Islet precursor cell (in vitro differentiated cells): ENCODE data around the gene RCC1.
"Not testable (repeated sequence)": the region's sequence is repeated elsewhere in the genome, so short reads cannot be mapped to it uniquely, and the experiment has no call there.

ENCODE experiments used
- DNase-seq: peaks from one replicate; pipeline ENCODE4 v3.0.0-alpha.2; 2018

RCC1 gene, protein sequence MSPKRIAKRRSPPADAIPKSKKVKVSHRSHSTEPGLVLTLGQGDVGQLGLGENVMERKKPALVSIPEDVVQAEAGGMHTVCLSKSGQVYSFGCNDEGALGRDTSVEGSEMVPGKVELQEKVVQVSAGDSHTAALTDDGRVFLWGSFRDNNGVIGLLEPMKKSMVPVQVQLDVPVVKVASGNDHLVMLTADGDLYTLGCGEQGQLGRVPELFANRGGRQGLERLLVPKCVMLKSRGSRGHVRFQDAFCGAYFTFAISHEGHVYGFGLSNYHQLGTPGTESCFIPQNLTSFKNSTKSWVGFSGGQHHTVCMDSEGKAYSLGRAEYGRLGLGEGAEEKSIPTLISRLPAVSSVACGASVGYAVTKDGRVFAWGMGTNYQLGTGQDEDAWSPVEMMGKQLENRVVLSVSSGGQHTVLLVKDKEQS

DNA sequence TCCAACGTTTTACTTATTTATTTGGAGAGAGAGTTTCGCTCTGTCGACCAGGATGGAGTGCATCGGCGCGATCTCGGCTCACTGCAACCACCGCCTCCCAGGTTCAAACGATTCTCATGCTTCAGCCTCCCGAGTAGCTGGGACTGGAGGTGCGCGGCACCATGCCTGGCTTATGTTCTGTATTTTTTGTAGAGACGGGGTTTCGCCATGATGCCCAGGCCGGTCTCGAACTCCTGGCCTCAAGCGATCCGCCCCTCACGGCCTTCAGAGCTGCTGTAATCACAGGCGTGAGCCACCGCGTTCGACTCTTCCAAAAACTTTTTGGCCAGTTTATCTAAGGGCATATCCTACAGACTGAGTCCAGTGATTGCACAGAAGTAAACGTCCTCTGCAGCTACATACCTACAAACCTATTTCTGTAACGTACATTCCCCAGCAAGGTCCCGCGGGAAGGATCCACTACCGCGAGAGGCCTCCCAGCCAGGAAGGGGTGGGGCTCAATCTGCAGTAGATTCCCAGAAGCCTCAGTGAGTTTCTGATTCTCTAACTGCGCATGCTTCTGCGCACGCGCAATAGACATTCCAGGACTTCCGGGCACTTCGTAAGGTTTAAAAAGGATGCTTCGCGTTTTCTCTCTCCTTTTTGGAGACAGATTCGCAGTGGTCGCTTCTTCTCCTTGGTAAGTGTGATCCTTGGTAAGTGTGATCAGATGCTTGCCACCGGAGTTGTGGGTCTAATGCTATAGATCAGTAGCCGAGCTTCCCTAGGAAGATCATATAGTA is at the start of gene RCC1:
RCC1 (plus strand) TSS at position 638 of the 782 bp plus-strand sequence. CDS start 23,824 bp downstream, outside the sequence.
- peak; percentile 99 for DNase-seq

DNA sequence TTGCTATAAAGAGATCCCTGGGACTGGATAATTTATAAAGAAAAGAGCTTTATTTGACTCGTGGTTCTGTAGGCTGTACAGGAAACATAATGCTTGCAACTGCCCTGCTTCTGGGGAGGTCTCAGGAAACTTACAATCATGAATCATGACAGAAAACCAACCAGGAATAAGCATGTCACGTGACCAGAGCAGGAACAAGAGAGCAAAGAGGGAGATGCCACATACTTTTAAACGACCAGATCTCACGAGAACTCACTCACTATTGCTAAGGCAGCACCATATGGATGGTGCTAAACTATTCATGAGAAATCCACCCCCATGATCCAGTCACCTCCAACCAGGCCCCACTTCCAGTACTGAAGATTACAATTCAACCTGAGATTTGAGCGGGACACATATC is 49.8 kb upstream of the RCC1 start:
- no peak for DNase-seq

DNA sequence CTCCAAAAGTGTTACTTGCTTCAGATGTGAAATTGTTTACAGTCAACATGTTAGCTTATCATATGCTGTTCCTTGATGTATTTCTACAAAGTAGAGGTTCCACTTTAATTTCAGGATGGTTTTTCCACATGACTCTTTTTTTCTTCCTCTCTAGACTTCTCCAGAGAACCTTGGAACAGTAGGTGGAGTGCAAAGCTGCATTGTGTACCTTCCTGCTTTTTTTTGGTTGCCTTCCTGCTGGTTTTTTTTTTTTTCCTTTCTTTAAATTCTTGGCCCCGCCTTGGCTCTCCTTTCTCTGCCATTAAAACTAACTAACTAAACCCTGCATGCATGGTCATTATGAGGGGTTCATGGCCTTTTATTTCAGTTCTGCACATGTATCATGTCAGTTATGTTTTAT is 48.2 kb upstream of the RCC1 start:
- DNase-seq, result no peak

DNA sequence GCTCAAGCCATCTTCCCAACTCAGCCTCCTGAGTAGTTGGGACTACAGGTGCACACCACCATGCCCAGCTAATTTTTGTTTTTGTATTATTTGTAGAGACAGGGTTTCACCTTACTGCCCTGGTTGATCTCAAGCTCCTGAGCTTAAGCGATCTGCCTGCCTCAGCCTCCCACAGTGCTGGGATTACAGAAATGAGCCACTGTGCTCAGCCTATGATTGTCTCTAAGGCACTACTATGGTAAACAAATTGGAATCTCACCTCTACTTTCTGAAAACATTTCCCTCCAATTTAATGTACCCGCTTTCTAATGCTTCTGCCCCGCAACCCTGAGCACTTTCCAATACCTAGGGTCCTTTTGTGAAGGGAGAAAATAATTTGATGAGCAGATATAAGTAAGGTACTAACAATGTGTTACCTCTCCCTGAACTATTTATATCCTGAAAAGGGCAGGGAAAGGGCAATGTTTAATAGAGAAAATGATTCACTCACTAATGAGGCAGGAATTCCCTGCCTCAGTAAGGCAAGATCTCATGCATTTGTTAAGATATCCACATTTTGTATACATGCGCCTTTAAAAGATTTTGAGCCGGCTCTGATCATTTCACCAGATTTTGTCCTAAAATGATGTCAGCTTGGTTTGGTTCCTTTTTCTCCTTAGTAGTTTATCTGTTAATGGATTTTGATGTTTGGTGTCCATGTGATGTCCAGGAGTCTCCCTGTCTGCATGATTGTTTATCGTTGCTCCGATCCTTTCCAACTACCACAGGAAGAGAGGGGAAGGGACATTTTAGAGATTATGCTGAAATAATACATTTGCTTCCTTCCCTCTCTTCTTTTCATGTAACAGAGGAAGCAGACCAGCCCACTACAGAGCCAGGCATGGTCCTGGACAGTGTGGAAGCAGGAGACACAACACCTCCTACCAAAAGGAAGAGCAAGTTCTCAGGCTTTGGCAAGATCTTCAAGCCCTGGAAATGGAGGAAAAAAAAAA is 47.3 kb upstream of the RCC1 start:
- DNase-seq, result no peak

DNA sequence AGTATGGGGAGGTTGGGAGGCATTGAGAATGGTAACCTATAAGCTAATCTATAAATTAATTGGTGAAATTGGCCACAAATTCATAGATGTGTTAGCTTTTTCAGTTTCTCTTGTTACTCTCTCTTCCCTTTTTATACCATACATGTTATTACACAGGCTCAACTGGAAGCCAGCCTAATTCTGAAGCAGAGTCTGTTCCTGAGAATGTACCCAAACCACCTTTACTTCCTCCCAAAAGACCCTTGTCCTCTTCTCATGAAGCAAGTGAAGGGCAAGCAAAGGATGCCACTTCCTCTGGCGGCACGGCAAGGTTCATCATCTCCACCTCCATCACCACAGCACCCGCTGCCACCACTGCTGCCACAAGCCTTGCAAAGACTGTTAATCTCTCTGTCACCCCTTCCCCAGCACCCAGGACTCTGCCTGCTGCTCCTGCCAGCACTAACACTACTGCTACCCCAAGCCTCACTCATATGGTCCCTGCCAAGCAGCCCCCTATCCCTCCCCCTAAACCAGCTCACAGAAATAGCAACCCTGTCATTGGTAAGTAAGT is 39.5 kb upstream of the RCC1 start:
- DNase-seq, result no peak

DNA sequence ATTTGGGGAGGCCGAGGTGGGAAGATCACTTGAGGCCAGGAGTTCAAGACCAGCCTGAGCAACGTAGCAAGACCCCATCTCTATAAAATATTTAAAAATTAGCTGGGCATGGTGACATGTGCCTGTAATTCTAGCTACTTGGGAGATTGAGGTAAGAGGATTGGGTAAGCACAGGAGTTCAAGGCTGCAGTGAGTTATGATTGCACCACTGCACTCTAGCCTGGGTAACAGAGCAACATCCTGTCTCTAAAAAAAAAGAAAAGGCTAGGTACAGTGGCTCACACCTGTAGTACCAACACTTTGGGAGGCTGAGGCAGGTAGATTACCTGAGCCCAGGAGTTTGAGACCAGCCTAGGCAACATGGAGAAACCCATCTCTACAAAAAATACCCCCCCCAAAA is 35.7 kb upstream of the RCC1 start:
- DNase-seq, result no peak

DNA sequence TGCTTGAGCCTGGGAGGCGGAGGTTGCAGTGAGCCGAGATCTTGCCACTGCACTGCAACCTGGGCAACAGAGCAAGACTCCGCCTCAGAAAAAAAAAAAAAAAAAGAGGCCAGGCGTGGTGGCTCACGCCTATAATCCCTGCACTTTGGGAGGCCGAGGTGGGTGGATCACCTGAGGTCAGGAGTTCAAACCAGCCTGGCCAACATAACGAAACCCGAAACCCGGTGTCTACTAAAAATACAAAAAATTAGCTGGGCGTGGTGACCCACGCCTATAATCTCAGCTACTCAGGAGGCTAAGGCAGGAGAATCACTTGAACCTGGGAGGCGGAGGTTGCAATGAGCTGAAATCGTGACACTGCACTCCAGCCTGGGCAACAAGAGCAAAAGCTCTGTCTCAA is 26.3 kb upstream of the RCC1 start:
- not testable (repeated sequence) for DNase-seq

DNA sequence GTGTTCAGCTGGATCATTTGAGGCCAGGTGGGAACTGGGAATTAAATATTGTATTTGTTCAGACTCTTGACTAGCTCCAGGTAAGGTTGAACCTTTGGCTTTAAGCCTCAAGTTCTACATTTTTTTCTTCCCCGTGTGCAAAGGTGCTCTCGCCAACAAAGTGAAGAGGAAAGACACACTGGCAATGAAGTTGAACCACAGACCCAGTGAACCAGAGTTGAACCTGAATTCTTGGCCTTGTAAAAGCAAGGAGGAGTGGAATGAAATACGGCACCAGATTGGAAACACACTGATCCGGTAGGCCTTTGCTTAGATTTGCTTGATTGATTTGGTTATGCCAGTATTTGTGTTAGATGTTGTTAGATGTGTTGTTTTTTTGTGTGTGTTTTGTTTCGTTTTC is 25.5 kb upstream of the RCC1 start:
- no peak for DNase-seq

DNA sequence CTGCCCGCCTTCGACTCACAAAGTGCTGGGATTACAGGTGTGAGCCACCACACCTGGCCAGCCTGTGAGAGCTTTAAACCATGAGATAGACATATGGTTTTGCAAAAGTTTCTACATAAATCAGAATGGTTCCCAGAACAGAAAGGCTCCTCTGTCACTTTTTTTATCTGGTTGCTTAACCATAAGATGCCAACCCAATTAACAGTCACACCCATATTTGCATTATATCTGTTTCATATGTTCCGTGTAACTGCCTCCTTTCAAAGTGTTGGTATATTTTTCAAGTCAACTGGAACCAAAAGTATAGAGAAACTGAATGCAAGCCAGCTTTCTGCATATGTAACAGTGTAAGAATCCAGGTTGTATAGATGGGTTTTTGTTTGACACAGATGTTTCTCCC is 23.7 kb upstream of the RCC1 start:
- no peak for DNase-seq

DNA sequence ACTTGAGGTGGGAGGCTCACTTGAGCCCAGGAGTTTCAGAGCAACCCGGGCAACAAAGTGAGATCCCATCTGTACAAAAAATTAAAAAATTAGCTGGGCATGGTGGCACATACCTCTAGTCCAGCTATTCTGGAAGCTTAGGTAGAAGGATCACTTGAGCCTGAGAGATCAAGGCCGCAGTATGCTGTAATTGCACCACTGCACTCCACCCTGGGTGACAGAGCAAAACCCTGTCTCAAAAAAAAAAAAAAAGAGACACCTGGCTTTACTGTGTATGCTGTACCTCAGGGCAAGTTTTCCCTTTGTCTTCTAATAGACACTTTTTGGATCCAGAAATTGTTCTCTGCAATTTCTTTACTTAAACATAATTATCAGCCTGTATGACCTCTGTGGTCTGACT is 23.1 kb upstream of the RCC1 start:
- DNase-seq, result no peak

DNA sequence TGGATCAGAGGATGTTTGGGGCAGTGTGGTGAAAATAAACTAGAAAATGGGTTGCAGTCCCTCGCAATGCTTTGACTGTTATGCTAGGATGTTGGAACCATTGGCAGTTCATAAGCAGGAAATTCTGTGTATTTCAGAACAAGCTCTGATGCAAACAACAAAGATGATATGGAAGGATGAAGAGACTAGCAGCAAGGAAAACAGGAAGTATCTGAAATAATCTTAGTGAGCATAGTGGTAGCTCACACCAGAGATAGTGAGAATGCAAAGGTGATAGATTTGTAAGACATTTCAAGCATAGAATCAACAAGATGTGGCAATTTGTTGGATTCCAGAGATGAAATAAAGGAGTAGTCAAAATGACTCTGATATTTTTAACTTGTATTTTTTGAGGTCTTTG is 11.1 kb upstream of the RCC1 start:
- no peak for DNase-seq

DNA sequence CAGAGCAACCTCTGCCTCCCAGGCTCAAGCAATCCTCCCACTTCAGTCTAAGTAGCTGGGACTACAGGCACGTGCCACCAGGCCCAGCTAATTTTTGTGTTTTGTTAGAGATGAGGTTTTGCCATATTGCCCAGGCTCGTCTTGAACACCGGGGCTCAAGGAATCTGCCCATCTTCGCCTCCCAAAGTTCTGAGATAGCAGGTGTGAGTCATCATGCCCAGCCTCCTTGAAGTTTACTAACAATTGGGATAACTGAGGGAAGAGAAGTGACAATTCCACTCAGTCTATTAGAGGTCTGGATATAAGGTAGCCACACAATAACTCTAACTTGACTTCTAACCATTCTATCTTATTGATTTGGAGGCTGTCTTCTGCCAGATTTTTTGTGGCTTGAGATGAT is 6.3 kb upstream of the RCC1 start:
- DNase-seq, result no peak

DNA sequence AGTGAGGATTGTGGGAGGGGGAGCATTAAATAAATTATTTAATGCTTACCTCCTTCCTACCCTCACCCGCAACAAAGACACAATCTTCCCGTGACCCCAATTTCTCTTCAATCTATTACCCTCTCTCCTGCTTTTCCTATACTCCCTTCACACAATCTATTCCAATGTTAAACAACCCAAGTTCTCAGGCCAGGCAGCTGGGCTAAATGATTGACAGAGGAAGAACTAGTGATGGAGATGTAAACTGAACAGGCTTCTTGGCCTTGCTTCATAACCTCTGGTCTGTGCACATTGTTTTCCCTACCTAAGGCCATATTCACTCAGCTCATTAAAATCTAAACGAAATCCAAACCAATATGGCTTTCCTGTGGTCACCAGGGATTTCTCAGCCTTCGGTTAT is 3.9 kb upstream of the RCC1 start:
- DNase-seq, result no peak

DNA sequence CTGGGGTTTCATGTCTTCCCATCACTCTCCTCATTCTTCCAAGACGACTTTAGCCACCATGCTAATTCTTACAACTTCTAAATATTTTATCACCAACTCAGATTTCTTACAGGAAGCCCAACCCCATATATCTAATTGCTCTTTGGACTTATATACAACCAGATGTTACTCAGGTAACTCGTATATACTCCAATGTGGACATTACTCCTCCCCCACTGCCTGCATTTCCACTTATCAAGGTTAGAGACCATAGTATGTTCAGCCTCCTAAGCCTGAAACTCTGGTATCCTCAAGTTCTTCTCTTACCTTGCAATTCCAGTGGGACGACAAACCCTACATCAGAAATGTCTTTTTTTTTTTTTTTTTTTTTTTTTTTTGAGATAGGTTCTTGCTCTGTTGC is 2.7 kb upstream of the RCC1 start:
- no peak for DNase-seq

DNA sequence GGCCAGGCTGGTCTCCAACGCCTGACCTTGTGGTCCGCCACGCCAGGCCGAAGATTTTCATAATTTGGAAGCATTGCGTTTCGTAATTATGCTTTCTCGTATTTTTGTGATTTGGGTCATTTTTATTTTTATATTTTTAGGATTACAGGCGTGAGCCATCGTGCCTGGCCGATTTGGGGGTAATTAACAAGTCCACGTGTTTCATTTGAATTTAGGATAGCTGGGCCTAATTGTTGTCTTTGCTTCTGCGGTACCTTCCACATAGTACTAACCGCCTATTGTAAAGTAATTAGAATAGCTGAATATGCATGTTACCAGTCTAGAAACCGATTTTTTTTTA is 1.0 kb downstream of the RCC1 start:
- DNase-seq, result no peak

DNA sequence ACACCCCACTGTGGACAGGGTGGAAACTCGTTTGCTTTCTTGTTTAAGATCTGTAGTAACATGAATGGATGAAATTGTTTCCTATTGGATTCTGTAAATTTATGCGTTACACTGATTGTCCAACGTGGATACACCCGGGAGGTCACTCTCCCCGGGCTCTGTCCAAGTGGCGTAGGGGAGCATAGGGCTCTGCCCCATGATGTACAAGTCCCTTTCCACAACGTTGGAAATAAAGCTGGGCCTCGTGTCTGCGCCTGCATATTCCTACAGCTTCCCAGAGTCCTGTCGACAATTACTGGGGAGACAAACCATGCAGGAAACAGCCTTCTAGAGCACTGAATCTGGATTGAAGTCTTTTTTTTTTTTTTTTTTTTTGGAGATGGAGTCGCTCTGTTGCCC is 1.4 kb downstream of the RCC1 start:
- no peak for DNase-seq

DNA sequence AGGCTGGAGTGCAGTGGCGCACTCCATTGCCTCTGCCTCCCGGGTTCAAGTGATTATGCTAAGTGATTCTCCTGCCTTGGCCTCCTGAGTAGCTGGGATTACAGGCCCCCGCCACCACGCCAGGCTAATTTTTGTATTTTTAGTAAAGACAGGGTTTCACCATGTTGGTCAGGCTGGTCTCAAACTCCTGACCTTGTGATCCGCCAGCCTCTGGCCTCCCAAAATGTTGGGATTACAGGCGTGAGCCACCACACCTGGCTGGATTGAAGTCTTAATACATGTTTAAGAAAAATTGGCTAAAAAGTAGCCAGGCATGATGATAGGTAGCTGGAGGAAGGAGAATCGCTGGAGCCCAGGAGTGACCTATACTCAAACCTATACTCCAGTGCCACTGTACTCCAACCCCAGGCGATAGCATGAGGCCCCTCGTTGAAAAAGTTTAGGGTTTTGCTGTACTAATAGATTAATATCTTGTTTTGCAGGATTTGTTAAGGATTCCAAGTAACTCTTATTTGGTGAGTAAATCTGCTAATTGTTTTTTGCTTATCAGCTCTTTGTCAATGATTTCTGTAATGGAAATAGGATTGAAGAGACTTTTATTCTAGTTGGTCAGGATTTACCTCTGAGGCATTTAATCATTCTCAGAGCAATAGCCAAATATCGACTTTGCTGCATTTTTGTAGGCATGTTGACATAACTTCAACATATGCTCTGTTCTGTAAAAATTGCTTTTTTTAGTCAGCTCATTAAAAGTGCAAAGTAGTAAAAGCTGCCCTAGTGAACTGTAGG is 2.0 kb downstream of the RCC1 start:
- no peak for DNase-seq

DNA sequence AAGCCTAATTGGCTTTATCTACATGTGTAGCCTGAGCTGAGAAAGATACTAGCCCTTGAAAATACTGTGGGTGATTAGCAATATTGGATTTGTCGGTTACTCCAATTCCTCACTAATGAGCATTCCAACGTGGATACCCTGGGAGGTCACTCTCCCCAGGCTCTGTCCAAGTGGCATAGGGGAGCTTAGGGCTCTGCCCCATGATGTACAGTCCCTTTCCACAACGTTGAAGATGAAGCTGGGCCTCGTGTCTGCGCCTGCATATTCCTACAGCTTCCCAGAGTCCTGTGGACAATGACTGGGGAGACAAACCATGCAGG is 2.6 kb downstream of the RCC1 start:
- DNase-seq, result no peak

DNA sequence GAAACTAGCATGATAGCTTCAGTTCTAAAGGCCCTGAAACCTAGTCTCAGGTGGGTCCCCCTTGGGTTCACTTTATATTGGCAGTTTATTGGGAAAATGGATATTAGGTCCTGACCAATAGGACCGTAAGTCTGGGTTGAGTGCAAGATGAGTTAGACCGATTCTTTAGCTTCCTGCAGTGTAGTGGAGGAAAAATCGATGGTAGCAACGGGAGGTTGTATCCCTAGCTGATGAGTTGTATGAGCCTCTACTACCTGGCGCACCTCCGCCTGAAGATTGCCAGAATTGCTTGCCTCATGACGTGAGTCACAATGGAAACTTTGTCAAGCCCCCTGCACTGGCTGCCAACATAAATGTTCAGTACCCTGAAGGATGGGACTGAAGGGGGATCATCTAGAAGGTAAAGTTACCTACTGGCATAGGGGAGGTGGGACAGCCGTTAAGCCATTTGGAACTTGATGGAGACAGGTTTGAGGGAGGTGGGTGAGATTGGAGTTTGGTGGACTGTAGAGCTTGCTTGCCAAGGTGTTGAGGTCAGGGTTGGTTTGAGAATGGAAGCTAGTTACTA is 3.9 kb downstream of the RCC1 start:
- DNase-seq, result peak; percentile 59

DNA sequence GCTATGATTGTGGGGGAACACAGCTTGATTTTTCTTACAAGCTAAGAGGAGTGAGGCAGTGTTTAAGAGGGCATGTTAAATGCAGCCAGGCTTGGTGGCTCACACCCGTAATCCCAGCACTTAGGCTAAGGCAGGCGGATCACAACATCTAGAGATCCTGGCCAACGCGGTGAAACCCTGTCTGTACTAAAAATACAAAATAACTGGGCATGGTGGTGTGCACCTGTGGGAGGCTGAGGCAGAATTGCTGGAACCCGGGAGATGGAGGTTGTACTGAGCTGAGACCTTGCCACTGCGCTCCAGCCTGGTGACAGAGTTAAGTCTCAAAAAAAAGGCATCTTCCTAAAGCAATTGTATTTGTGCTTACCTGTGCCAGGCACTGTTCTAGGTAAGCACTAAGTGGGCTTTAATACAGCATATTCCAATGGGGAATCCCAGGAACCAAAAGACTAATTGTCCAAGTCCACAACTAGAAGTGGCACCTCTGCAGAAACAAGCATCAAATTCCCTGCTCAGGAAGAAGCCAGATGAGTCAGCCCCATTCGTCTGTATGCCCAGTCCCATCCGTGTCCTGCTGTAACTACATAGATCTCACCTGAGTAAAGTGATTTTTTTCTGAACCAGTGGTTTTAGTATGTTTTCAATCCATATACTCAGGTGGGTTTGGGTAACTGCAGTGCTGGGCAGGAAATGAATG is 4.6 kb downstream of the RCC1 start:
- DNase-seq, result no peak

DNA sequence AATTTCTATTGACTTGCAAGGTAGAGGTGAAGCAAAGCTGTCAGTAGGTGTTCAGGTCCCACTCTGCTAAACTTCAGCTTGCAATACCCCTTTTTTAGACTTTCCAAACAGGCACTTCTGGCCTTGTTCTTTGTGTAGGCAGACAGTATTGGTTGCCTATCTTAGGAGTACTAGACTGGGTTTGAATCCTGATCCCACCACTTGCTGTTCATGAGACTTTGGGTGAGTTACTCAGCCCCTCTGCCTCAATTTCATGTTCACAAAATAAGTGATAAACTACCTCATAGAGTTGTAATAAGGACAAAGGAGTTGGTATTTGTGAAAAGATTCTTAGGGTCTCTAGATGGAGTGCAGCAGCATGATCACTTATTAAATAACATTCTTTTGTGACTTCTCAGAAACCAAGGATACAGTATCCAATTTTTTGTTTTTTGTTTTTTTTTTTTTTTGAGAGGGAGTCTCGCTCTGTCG is 5.2 kb downstream of the RCC1 start:
- no peak for DNase-seq
